ENCODE results near the gene TUBGCP3. TPM values are rescaled to one million over a fixed set of nuclear protein-coding genes. Genes with fewer than 3 reads are reported as not detected.

The TUBGCP3 gene
- total and polyA plus RNA-seq, 2 experiments from 2014 or later = 12.8 to 40.2 TPM

Other genes with a start within 250 kb of the TUBGCP3 start
- gene SPACA7, start 211.8 kb downstream of the TUBGCP3 start, total RNA-seq (2014; rRNA removed; shearing (Covaris generic)) = not detected in 2 replicates
- not detected in 2 replicates for gene SPACA7, start 211.8 kb downstream of the TUBGCP3 start, polyA plus RNA-seq (2016; fragmentation: Nextera tagmentation; extraction: Ambion mirVana)
- gene ATP11A, start 101.9 kb upstream of the TUBGCP3 start, total RNA-seq (2014; rRNA removed; shearing (Covaris generic)) = 35.1 and 52.6 TPM in 2 replicates
- gene ATP11A, start 101.9 kb upstream of the TUBGCP3 start, polyA plus RNA-seq (2016; fragmentation: Nextera tagmentation; extraction: Ambion mirVana) = 12.3 and 12.8 TPM in 2 replicates